PC-3 (cell line): ENCODE measurements around the gene DDX5.

Source experiments
- CTCF ChIP-seq: fragments of 300-600 bp; sonication (generic); conservative IDR thresholded peaks from 2 replicates; pipeline ENCODE4 v1.5.1; 2017; ENCODE audit warnings: antibody characterized with exemption, low read depth, mild to moderate bottlenecking, low read length
- EZH2 ChIP-seq: fragments of 300-600 bp; sonication (generic); IDR thresholded peaks from one replicate; pipeline ENCODE4 v1.6.1; 2017; ENCODE audit warnings: antibody characterized with exemption, mild to moderate bottlenecking, low read length; ENCODE audit not compliant: unreplicated experiment
- EZH2phosphoT487 ChIP-seq: fragments of 300-600 bp; sonication (generic); IDR thresholded peaks from 2 replicates; pipeline ENCODE4 v1.6.1; 2018; ENCODE audit warnings: mild to moderate bottlenecking, antibody characterized with exemption, low read length, borderline replicate concordance

GRCh38 chr17:64491034-64491860 lies 14.8 kb downstream of the DDX5 start:
- TF ChIP-seq CTCF (peak; percentile 85), EZH2 (no peak), EZH2phosphoT487 (no peak)
